SK-N-SH (cell line): ENCODE results near the gene PRKCB. TPM values are rescaled to one million over a fixed set of nuclear protein-coding genes. Genes with fewer than 3 reads are reported as not detected.

Experiments used
- CTCF ChIA-PET: fragments of 300-600, 350-600 bp; formaldehyde crosslinking; extraction: SDS; loops from one replicate; lab custom pipeline; 2021; lab: Yijun Ruan, JAX
- POLR2A ChIA-PET: fragments of 350-600 bp; sonication (Branson Sonifier 250); formaldehyde crosslinking; extraction: SDS; loops from one replicate; lab custom pipeline; 2020; ENCODE audit warnings: antibody characterized with exemption, inconsistent platforms; lab: Yijun Ruan, JAX
- DNase-seq: peaks from one replicate; pipeline ENCODE4 v3.0.0; 2012
- H2AFZ ChIP-seq: fragments of 200-600 bp; sonication (generic); 2 replicates; pipeline ENCODE4 v1.8.1; 2016; ENCODE audit warnings: antibody characterized with exemption, mild to moderate bottlenecking, low read depth
- H3F3A ChIP-seq: fragments of 200-600 bp; sonication (generic); replicated peaks from 2 replicates; pipeline ENCODE3; 2016; ENCODE audit warnings: antibody characterized with exemption, mild to moderate bottlenecking; ENCODE audit not compliant: insufficient read depth
- H3K27ac ChIP-seq, 2 experiments: fragments of 200-500 bp in 1 of 2; fragments of 200-600 bp in 1 of 2; sonication (Bioruptor generic) in 1 of 2; sonication (generic), shearing (Covaris generic) in 1 of 2; 2 replicates each; pipeline versions ENCODE4 v1.5.1 to v1.6.1; 2014 to 2016; ENCODE audit warnings: low read depth in 2 of 2, inconsistent platforms in 1 of 2, low read length in 1 of 2, mild to moderate bottlenecking in 1 of 2, mixed read lengths in 1 of 2
- H3K27me3 ChIP-seq: fragments of 200-600 bp; sonication (generic), shearing (Covaris generic); 2 replicates; pipeline ENCODE4 v1.6.1; 2016; ENCODE audit warnings: mixed run types; ENCODE audit not compliant: insufficient read depth
- H3K36me3 ChIP-seq, 2 experiments: fragments of 200-500 bp in 1 of 2; fragments of 200-600 bp in 1 of 2; sonication (Bioruptor generic) in 1 of 2; sonication (generic) in 1 of 2; replicated peaks in 1 of 2; 2 replicates each; pipeline versions ENCODE3 to v1.5.1; 2014 to 2016; ENCODE audit warnings: low read length in 1 of 2, mild to moderate bottlenecking in 1 of 2; ENCODE audit not compliant: insufficient read depth in 2 of 2, control insufficient read depth in 1 of 2
- H3K4me1 ChIP-seq, 2 experiments: fragments of 200-500 bp in 1 of 2; fragments of 200-600 bp in 1 of 2; sonication (Bioruptor generic) in 1 of 2; sonication (generic), shearing (Covaris generic) in 1 of 2; 2 replicates each; pipeline versions ENCODE4 v1.5.1 to v1.6.1; 2014 to 2016; ENCODE audit warnings: low read depth in 1 of 2, low read length in 1 of 2, mixed run types in 1 of 2; ENCODE audit not compliant: insufficient read depth in 2 of 2, control insufficient read depth in 1 of 2
- H3K4me2 ChIP-seq: fragments of 200-600 bp; sonication (generic), shearing (Covaris generic); 2 replicates; pipeline ENCODE4 v1.6.1; 2017; ENCODE audit warnings: mixed run types
- H3K4me3 ChIP-seq, 2 experiments: fragments of 200-500 bp in 1 of 2; fragments of 200-600 bp in 1 of 2; sonication (Bioruptor generic) in 1 of 2; sonication (generic), shearing (Covaris generic) in 1 of 2; 2 replicates each; pipeline versions ENCODE4 v1.5.1 to v1.8.1; 2014 to 2016; ENCODE audit warnings: low read depth in 2 of 2, inconsistent platforms in 1 of 2, low read length in 1 of 2, mild to moderate bottlenecking in 1 of 2, mixed read lengths in 1 of 2, moderate library complexity in 1 of 2
- H3K79me2 ChIP-seq: fragments of 200-600 bp; sonication (generic); 2 replicates; pipeline ENCODE4 v1.8.1; 2017; ENCODE audit warnings: mild to moderate bottlenecking; ENCODE audit not compliant: insufficient read depth
- H3K9ac ChIP-seq: fragments of 200-600 bp; sonication (generic); 2 replicates; pipeline ENCODE4 v1.6.1; 2017; ENCODE audit warnings: mixed run types
- H3K9me2 ChIP-seq: fragments of 200-600 bp; sonication (generic); 2 replicates; pipeline ENCODE4 v1.6.1; 2017; ENCODE audit warnings: mixed run types
- H3K9me3 ChIP-seq: fragments of 200-600 bp; sonication (generic); 2 replicates; pipeline ENCODE4 v1.6.1; 2017; ENCODE audit warnings: mixed run types, mild to moderate bottlenecking, moderate library complexity
- H4K20me1 ChIP-seq: fragments of 200-600 bp; sonication (generic); 2 replicates; pipeline ENCODE4 v1.6.1; 2017; ENCODE audit warnings: mild to moderate bottlenecking, mixed run types; ENCODE audit not compliant: insufficient read depth
- CHD2 ChIP-seq: fragments of 150-350 bp; IDR thresholded peaks from 2 replicates; pipeline ENCODE4 v1.6.1; 2018; ENCODE audit warnings: low read length; ENCODE audit not compliant: partially characterized antibody
- CTCF ChIP-seq: fragments of 200-600 bp; sonication (generic); IDR thresholded peaks from 2 replicates; pipeline ENCODE4 v1.6.1; 2017; ENCODE audit warnings: antibody characterized with exemption, mild to moderate bottlenecking, moderate library complexity
- ELF1 ChIP-seq: IDR thresholded peaks from 2 replicates; pipeline ENCODE4 v1.4.0; 2012
- EP300 ChIP-seq, 2 experiments: IDR thresholded peaks; 2 replicates each; pipeline versions ENCODE4 v1.4.0 to v1.6.1; 2012; ENCODE audit warnings: borderline replicate concordance in 1 of 2, low read depth in 1 of 2, low read length in 1 of 2
- FOXJ3 ChIP-seq: sonication (generic); formaldehyde crosslinking; IDR thresholded peaks from 2 replicates; pipeline ENCODE4 v1.5.1; 2020; ENCODE audit warnings: mild to moderate bottlenecking, missing genetic modification reagents
- GABPA ChIP-seq: IDR thresholded peaks from 2 replicates; pipeline ENCODE4 v1.4.0; 2012; ENCODE audit warnings: low read depth, mild to moderate bottlenecking
- MAX ChIP-seq: IDR thresholded peaks from 2 replicates; pipeline ENCODE4 v1.4.0; 2012; ENCODE audit warnings: low read depth
- MEF2A ChIP-seq: IDR thresholded peaks from 2 replicates; pipeline ENCODE4 v1.4.0; 2012; ENCODE audit warnings: low read depth, borderline replicate concordance
- NFIC ChIP-seq: IDR thresholded peaks from 2 replicates; pipeline ENCODE4 v1.4.0; 2012; ENCODE audit warnings: borderline replicate concordance
- POLR2AphosphoS5 ChIP-seq: IDR thresholded peaks from 2 replicates; pipeline ENCODE4 v1.6.1; 2012; ENCODE audit warnings: low read depth, low read length
- RAD21 ChIP-seq: IDR thresholded peaks from 2 replicates; pipeline ENCODE4 v1.6.1; 2012; ENCODE audit warnings: mild to moderate bottlenecking, low read length
- SMC3 ChIP-seq: IDR thresholded peaks from 2 replicates; pipeline ENCODE4 v1.6.1; 2012; ENCODE audit warnings: low read depth, low read length, improper control_type of control experiment
- TCF12 ChIP-seq: IDR thresholded peaks from 2 replicates; pipeline ENCODE4 v1.4.0; 2012
- TEAD4 ChIP-seq: IDR thresholded peaks from 2 replicates; pipeline ENCODE4 v1.4.0; 2012; ENCODE audit warnings: mild to moderate bottlenecking, borderline replicate concordance; ENCODE audit not compliant: insufficient read depth
- USF1 ChIP-seq: IDR thresholded peaks from 2 replicates; pipeline ENCODE4 v1.4.0; 2012; ENCODE audit warnings: low read depth, borderline replicate concordance
- WGBS: methylation state at CpG from one replicate; pipeline ENCODE4 v1.1.6; 2017; ENCODE audit warnings: low lambda C conversion rate; 5-methylcytosine and 5-hydroxymethylcytosine counted together
- polyA plus RNA-seq, 3 experiments: library from polyadenylated mRNA; depleted of rRNA; stranded (reverse); fragments of >200 nt; gene quantifications; 2 replicates each; pipeline ENCODE4 v1.2.3, GENCODE V29; 2012

The PRKCB gene
- polyA plus RNA-seq, 1 of the 3 experiments (the other 2 are of a cell fraction), result 0.12 TPM

- ChIA-PET CTCF (interaction anchor here (0.5 to 9.6 kb wide), 52 partner anchors 9 to 478 kb away, joined by 3 to 223 read pairs (median 4); partner anchors contain the start of gene CACNG3), POLR2A (no interaction called here)
- WGBS, result 6% methylated on average over 6 of the region's 12 CpGs
- peak; percentile 70 for DNase-seq
- Histone ChIP-seq H2AFZ (no peak overlapping the region), H3K4me1 (no peaks in the 10 kb centered on the region; a peak in 1 of 4 replicates), H3K9ac (no peak overlapping the region), H3K79me2 (no peaks in the 10 kb centered on the region), H3K27me3 (no peaks in the 10 kb centered on the region), H3K9me3 (no peaks in the 10 kb centered on the region), H4K20me1 (no peaks in the 10 kb centered on the region), H3K36me3 (no peaks in the 10 kb centered on the region), H3F3A (no peaks in the 10 kb centered on the region), H3K9me2 (no peaks in the 10 kb centered on the region), H3K4me2 (no peak overlapping the region), H3K27ac (no peak overlapping the region), H3K4me3 (no peak overlapping the region; a peak in 1 of 4 replicates)
- TF ChIP-seq USF1, result no peak
- TF ChIP-seq SMC3, result peak; percentile 70
- no peak for TF ChIP-seq GABPA
- peak; percentile 89 for TF ChIP-seq RAD21
- TF ChIP-seq CTCF, result peak; percentile 31; the same call in 1 of the 2 replicates
These were observed 209.9 kb downstream of the PRKCB start for GRCh38 chr16:24045641-24046040.

- Histone ChIP-seq H3K79me2 (no peaks in the 10 kb centered on the region), H3K4me1 (no peaks in the 10 kb centered on the region; a peak in 1 of 4 replicates), H3K27me3 (no peaks in the 10 kb centered on the region), H3K9me3 (no peaks in the 10 kb centered on the region), H3F3A (no peaks in the 10 kb centered on the region), H3K36me3 (no peaks in the 10 kb centered on the region), H4K20me1 (no peaks in the 10 kb centered on the region), H3K27ac (no peak overlapping the region), H3K9ac (no peak overlapping the region), H3K4me2 (no peak overlapping the region), H3K9me2 (no peaks in the 10 kb centered on the region), H2AFZ (no peak overlapping the region), H3K4me3 (no peak overlapping the region)
- no peak for TF ChIP-seq TCF12
- WGBS, result 44% methylated on average over 4 of the region's 4 CpGs
- POLR2A ChIA-PET, result no interaction called here
- DNase-seq, result no peak
- CTCF ChIA-PET, result interaction anchor here (0.5 to 9.6 kb wide), 46 partner anchors 8 to 477 kb away, joined by 3 to 223 read pairs (median 4); partner anchors contain the start of gene CACNG3
These were observed 210.7 kb downstream of the PRKCB start for GRCh38 chr16:24046442-24046841.

GRCh38 chr16:24049113-24049512 is 213.3 kb downstream of the PRKCB start:
- Histone ChIP-seq H3K4me2 (no peak overlapping the region), H4K20me1 (no peaks in the 10 kb centered on the region), H3K79me2 (no peaks in the 10 kb centered on the region), H2AFZ (no peak overlapping the region), H3K9ac (no peak overlapping the region), H3K9me3 (no peaks in the 10 kb centered on the region), H3K27me3 (no peaks in the 10 kb centered on the region), H3F3A (no peaks in the 10 kb centered on the region), H3K4me3 (no peak overlapping the region), H3K36me3 (no peaks in the 10 kb centered on the region), H3K4me1 (no peaks in the 10 kb centered on the region), H3K27ac (no peak overlapping the region), H3K9me2 (no peaks in the 10 kb centered on the region)
- POLR2A ChIA-PET, result no interaction called here
- CTCF ChIA-PET, result interaction anchor here (1.0 to 1.9 kb wide), 2 partner anchors 204 to 456 kb away, joined by 6 to 8 read pairs; no protein-coding TSS in a partner anchor
- 45% methylated on average over 5 of the region's 5 CpGs for WGBS
- DNase-seq, result no peak
- TF ChIP-seq USF1 (no peak), TEAD4 (no peak), FOXJ3 (CRISPR knock-in tag) (no peak), POLR2AphosphoS5 (no peak), MEF2A (no peak), TCF12 (no peak), MAX (no peak), EP300 (IDR thresholded peaks at IDR 0.05; ENCODE audit: borderline replicate concordance in 1 of 2, low read depth in 1 of 2, low read length in 1 of 2) (no peak), CHD2 (no peak), NFIC (no peak), ELF1 (no peak)
